ENCODE measurements around the gene SLC30A5. TPM values are rescaled to one million over a fixed set of nuclear protein-coding genes. Genes with fewer than 3 reads are reported as not detected.

Gene SLC30A5
- total and polyA plus RNA-seq, 2 donors (not counting 1 experiment from before 2014, with no cell fraction given): 12.5 to 35.8 TPM

DNA sequence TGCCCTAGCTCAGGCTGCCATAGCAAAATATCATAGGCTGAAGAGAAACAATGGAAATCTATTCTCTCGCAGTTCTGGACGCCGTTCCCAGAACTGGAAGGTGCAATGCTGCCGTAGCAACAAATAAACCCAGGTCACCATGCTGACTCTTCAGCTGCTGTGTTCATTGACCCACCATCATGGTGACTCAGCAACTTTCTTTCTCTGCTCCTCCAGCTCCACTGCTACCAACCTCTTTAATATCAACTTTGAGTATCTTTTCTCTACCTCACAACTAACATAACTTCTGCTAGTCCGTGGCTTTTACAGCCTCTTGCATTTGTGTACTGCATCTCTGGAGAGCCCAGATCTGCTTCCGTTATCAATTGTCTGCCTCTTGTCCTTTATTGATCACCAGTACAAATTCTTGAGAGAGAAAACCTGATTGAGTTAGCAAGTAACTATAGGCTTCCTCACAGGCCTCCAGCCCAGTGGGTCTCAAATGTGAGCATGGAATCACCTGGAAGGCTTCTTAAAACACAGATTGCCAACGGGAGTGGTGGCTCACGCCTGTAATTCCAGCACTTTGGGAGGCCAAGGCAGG lies 47.3 kb upstream of the SLC30A5 start:
- H2AFZ ChIP-seq (ENCODE audit: insufficient read depth, low read depth, low read length, poor library complexity, severe bottlenecking): no peak overlapping the region

DNA sequence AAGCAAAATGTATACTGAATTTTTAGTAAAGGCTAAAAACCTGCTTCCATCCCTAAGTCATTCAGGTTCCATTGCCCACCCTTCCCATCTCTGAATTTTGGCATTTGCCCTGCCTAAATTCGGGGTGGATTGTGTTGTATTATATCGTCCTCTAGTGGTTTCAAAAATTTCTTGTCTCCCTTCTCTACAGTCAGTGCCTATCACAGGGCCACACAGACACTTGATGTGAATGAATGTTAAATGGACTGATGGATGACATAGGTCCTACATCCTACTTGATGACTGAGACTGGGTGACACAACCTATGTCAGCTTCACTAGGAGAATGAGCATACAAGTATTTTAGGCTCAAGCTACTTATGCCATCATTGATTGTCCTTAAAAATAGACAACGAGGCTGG lies 45.6 kb upstream of the SLC30A5 start:
- intact Hi-C loops (cut with micrococcal nuclease): no loop called here
- TF ChIP-seq, protein P1, sequence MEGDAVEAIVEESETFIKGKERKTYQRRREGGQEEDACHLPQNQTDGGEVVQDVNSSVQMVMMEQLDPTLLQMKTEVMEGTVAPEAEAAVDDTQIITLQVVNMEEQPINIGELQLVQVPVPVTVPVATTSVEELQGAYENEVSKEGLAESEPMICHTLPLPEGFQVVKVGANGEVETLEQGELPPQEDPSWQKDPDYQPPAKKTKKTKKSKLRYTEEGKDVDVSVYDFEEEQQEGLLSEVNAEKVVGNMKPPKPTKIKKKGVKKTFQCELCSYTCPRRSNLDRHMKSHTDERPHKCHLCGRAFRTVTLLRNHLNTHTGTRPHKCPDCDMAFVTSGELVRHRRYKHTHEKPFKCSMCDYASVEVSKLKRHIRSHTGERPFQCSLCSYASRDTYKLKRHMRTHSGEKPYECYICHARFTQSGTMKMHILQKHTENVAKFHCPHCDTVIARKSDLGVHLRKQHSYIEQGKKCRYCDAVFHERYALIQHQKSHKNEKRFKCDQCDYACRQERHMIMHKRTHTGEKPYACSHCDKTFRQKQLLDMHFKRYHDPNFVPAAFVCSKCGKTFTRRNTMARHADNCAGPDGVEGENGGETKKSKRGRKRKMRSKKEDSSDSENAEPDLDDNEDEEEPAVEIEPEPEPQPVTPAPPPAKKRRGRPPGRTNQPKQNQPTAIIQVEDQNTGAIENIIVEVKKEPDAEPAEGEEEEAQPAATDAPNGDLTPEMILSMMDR (IDR thresholded peaks at IDR 0.05): no peak
- TF ChIP-seq EZH2 (IDR thresholded peaks at IDR 0.05; ENCODE audit: borderline replicate concordance, insufficient read depth, low read depth, low read length, poor library complexity, severe bottlenecking): no peak
- WGBS (ENCODE audit: insufficient coverage): 100% methylated on average over 1 of the region's 3 CpGs
- Histone ChIP-seq H3K36me3 (replicated peaks in 1 of 2; ENCODE audit: control extremely low read depth in 1 of 2, control insufficient read depth in 1 of 2, extremely low read depth in 1 of 2, insufficient read depth in 2 of 2, low read length in 1 of 2) (no peaks in the 10 kb centered on the region), H2AFZ (ENCODE audit: insufficient read depth, low read depth, low read length, poor library complexity, severe bottlenecking) (no peak overlapping the region), H3K27me3 (replicated peaks in 1 of 4; ENCODE audit: control extremely low read depth in 1 of 4, control insufficient read depth in 3 of 4, insufficient read depth in 4 of 4, low read length in 3 of 4) (peaks cover 0 to 3% (median 0%) of the 10 kb centered on the region in 4 experiments), H3K27ac (ENCODE audit: low read length in 2 of 2) (no peak overlapping the region), H4K20me1 (ENCODE audit: control insufficient read depth, insufficient read depth, low read length, poor library complexity, severe bottlenecking) (no peaks in the 10 kb centered on the region), H3K4me2 (replicated peaks; ENCODE audit: low read depth, low read length, poor library complexity, severe bottlenecking) (no peak overlapping the region), H3K9ac (ENCODE audit: low read length) (no peak overlapping the region), H3K4me1 (ENCODE audit: control insufficient read depth in 2 of 2, insufficient read depth in 2 of 2, low read length in 2 of 2) (peaks cover 0 to 2% of the 10 kb centered on the region in 2 donors), H3K9me3 (ENCODE audit: control extremely low read depth in 1 of 3, control insufficient read depth in 2 of 3, insufficient read depth in 1 of 3, low read length in 2 of 3) (no peaks in the 10 kb centered on the region), H3K4me3 (ENCODE audit: control extremely low read depth in 1 of 5, extremely low read depth in 1 of 5, insufficient read depth in 1 of 5, low read depth in 2 of 5, low read length in 4 of 5) (no peak overlapping the region), H3K79me2 (ENCODE audit: control insufficient read depth, insufficient read depth, low read length) (no peaks in the 10 kb centered on the region)
- Mint-ChIP-seq H3K27ac (no peak overlapping the region), H3K27me3 (peaks cover 5% of the 10 kb centered on the region), H3K9me3 (ENCODE audit: insufficient read depth) (no peaks in the 10 kb centered on the region), H3K4me3 (no peak overlapping the region), H3K4me1 (peaks cover 3% of the 10 kb centered on the region)
- ChIA-PET POLR2A (no interaction called here), CTCF (interaction anchor here (1.5 to 1.6 kb wide), 2 partner anchors 45 to 286 kb away, joined by 3 to 4 read pairs; partner anchors contain the start of gene SLC30A5)
- no peak for DNase-seq
- no peak for ATAC-seq (ENCODE audit: low read depth)

More for the DNA sequence above, 47.3 kb upstream of the SLC30A5 start:
- ChIA-PET CTCF (interaction anchor here (0.7 kb wide), 1 partner anchor 328 kb away, joined by 5 read pairs; no protein-coding TSS in a partner anchor), POLR2A (interaction anchor here (0.6 kb wide), 1 partner anchor 158 kb away, joined by 3 read pairs; no protein-coding TSS in a partner anchor)
- TF ChIP-seq, protein P1 (IDR thresholded peaks at IDR 0.05): no peak
- TF ChIP-seq EZH2 (IDR thresholded peaks at IDR 0.05; ENCODE audit: borderline replicate concordance, insufficient read depth, low read depth, low read length, poor library complexity, severe bottlenecking): no peak
- ATAC-seq (ENCODE audit: low read depth) (no peak), DNase-seq (no peak)
- Histone ChIP-seq H3K4me2 (replicated peaks; ENCODE audit: low read depth, low read length, poor library complexity, severe bottlenecking) (no peak overlapping the region), H3K27ac (ENCODE audit: low read length in 2 of 2) (no peak overlapping the region), H3K4me3 (ENCODE audit: control extremely low read depth in 1 of 5, extremely low read depth in 1 of 5, insufficient read depth in 1 of 5, low read depth in 2 of 5, low read length in 4 of 5) (no peak overlapping the region), H4K20me1 (ENCODE audit: control insufficient read depth, insufficient read depth, low read length, poor library complexity, severe bottlenecking) (no peaks in the 10 kb centered on the region), H3K79me2 (ENCODE audit: control insufficient read depth, insufficient read depth, low read length) (no peaks in the 10 kb centered on the region), H3K36me3 (replicated peaks in 1 of 2; ENCODE audit: control extremely low read depth in 1 of 2, control insufficient read depth in 1 of 2, extremely low read depth in 1 of 2, insufficient read depth in 2 of 2, low read length in 1 of 2) (no peaks in the 10 kb centered on the region), H3K9ac (ENCODE audit: low read length) (no peak overlapping the region), H3K9me3 (ENCODE audit: control extremely low read depth in 1 of 3, control insufficient read depth in 2 of 3, insufficient read depth in 1 of 3, low read length in 2 of 3) (no peaks in the 10 kb centered on the region), H3K27me3 (replicated peaks in 1 of 4; ENCODE audit: control extremely low read depth in 1 of 4, control insufficient read depth in 3 of 4, insufficient read depth in 4 of 4, low read length in 3 of 4) (no peaks in the 10 kb centered on the region), H3K4me1 (ENCODE audit: control insufficient read depth in 2 of 2, insufficient read depth in 2 of 2, low read length in 2 of 2) (peaks cover 0 to 4% of the 10 kb centered on the region in 2 donors)
- H3K9me3 Mint-ChIP-seq (ENCODE audit: insufficient read depth): no peaks in the 10 kb centered on the region
- peaks cover 5% of the 10 kb centered on the region for H3K27me3 Mint-ChIP-seq
- no peak overlapping the region for H3K27ac Mint-ChIP-seq
- no peak overlapping the region for H3K4me3 Mint-ChIP-seq
- WGBS (ENCODE audit: insufficient coverage): 97% methylated on average over 7 of the region's 8 CpGs
- H3K4me1 Mint-ChIP-seq: peaks cover 6% of the 10 kb centered on the region
- intact Hi-C loops (cut with micrococcal nuclease): no loop called here
